Measurements from ENCODE around the gene ZNF593OS.

Gene ZNF593OS

DNA sequence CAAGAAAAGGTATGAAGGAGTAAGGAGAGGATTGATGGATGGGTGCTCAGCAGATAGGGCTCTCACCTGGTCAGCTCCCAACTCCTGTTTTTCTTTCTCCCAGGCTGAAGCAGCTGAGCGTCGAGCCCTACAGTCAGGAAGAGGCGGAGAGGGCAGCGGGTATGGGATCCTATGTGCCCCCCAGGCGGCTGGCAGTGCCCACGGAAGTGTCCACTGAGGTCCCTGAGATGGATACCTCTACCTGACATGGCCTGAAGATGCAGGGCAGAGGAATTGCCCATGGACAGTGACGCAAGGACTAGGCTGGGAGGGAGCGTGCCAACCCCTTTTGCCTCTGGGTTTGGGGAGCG is 1.2 kb downstream of the ZNF593OS start:
- TF ChIP-seq, protein P1, sequence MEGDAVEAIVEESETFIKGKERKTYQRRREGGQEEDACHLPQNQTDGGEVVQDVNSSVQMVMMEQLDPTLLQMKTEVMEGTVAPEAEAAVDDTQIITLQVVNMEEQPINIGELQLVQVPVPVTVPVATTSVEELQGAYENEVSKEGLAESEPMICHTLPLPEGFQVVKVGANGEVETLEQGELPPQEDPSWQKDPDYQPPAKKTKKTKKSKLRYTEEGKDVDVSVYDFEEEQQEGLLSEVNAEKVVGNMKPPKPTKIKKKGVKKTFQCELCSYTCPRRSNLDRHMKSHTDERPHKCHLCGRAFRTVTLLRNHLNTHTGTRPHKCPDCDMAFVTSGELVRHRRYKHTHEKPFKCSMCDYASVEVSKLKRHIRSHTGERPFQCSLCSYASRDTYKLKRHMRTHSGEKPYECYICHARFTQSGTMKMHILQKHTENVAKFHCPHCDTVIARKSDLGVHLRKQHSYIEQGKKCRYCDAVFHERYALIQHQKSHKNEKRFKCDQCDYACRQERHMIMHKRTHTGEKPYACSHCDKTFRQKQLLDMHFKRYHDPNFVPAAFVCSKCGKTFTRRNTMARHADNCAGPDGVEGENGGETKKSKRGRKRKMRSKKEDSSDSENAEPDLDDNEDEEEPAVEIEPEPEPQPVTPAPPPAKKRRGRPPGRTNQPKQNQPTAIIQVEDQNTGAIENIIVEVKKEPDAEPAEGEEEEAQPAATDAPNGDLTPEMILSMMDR (IDR thresholded peaks at IDR 0.05; ENCODE audit: poor library complexity, severe bottlenecking), result no peak
- Histone ChIP-seq H3K27ac (ENCODE audit: poor library complexity, severe bottlenecking) (peak overlapping the region; percentile 8), H3K4me3 (ENCODE audit: severe bottlenecking) (peak overlapping the region; percentile 72), H3K36me3 (ENCODE audit: low read depth) (no peaks in the 10 kb centered on the region), H3K9me3 (ENCODE audit: severe bottlenecking) (no peaks in the 10 kb centered on the region), H3K4me1 (ENCODE audit: insufficient read depth, poor library complexity, severe bottlenecking) (no peaks in the 10 kb centered on the region), H3K27me3 (ENCODE audit: insufficient read depth, poor library complexity, severe bottlenecking) (no peaks in the 10 kb centered on the region)
- no peak for DNase-seq (ENCODE audit: low spot score)
- ATAC-seq (ENCODE audit: low read depth), result 0 out of 3 replicates have a peak, but pooled peaks have one; percentile 2

DNA sequence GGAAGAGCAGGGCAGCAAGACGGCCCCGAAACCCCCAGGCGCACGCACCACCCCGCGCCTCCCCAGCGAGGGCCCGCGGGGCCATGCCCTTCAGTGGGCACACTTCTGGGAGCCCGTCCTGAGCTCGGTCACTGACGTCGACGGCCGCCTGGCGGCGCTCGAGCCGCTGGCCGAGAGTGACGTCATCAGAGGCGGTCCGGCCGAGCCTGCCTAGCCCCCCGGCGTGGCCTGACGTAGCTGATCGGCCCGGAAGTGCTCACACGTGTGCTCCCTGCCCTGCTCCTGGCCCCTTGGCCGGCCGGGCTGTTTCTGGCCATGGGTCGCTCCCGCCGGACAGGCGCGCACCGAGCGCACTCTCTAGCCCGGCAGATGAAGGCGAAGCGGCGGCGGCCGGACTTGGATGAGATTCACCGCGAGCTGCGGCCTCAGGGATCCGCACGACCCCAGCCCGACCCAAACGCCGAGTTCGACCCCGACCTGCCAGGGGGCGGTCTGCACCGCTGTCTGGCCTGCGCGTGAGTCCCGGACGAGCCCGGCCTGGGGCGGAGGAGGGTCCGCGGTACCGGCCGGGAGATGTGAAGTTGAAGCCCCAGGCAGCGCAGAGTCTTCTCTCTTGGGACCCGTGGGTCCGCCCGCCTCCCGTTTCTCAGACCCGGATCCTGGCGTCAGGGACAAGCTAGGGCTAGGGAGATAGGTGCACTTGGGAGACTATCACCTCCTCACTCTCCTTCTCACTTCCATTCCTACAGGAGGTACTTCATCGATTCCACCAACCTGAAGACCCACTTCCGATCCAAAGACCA is 1.8 kb downstream of the ZNF593OS start, which contains the start of gene ZNF593:
Gene ZNF593 (plus strand): TSS at position 240 of the 803 bp plus-strand sequence. CDS start 76 bp downstream, at position 316.
- H3K36me3 ChIP-seq (ENCODE audit: low read depth), result no peaks in the 10 kb centered on the region
- TF ChIP-seq, protein P1 (IDR thresholded peaks at IDR 0.05; ENCODE audit: poor library complexity, severe bottlenecking), result peak; percentile 95
- peak; percentile 88 for ATAC-seq (ENCODE audit: low read depth)
- no peaks in the 10 kb centered on the region for H3K27me3 ChIP-seq (ENCODE audit: insufficient read depth, poor library complexity, severe bottlenecking)
- H3K27ac ChIP-seq (ENCODE audit: poor library complexity, severe bottlenecking), result peak within 1 kb of the TSS; percentile 8
- DNase-seq (ENCODE audit: low spot score), result peak; percentile 89
- no peaks in the 10 kb centered on the region for H3K9me3 ChIP-seq (ENCODE audit: severe bottlenecking)
- H3K4me3 ChIP-seq (ENCODE audit: severe bottlenecking), result peak within 1 kb of the TSS; percentile 72
- no peaks in the 10 kb centered on the region for H3K4me1 ChIP-seq (ENCODE audit: insufficient read depth, poor library complexity, severe bottlenecking)

DNA sequence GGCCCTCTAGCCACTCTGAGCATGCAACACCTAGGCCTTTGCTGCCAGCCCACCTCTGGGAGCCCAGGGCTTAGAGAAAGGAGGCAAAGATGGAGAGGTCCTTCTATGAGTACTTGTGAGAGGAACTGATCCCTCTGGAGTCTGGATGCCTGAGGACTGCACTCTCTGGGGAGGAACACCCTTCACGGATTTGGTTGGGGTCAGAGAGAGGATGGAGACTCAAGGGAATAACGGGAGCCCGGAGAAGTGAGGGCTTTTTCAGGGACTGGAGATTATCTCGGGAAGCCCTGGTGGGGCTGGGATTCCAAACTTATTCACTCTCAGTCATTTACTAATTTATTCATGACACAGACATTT is 2.5 kb downstream of the ZNF593OS start:
- Histone ChIP-seq H3K9me3 (ENCODE audit: severe bottlenecking) (no peaks in the 10 kb centered on the region), H3K36me3 (ENCODE audit: low read depth) (no peaks in the 10 kb centered on the region), H3K27me3 (ENCODE audit: insufficient read depth, poor library complexity, severe bottlenecking) (no peaks in the 10 kb centered on the region), H3K4me3 (ENCODE audit: severe bottlenecking) (peak overlapping the region; percentile 72), H3K4me1 (ENCODE audit: insufficient read depth, poor library complexity, severe bottlenecking) (no peaks in the 10 kb centered on the region), H3K27ac (ENCODE audit: poor library complexity, severe bottlenecking) (no peak overlapping the region)
- ATAC-seq (ENCODE audit: low read depth) (no peak), DNase-seq (ENCODE audit: low spot score) (no peak)
- TF ChIP-seq, protein P1 (IDR thresholded peaks at IDR 0.05; ENCODE audit: poor library complexity, severe bottlenecking), result no peak

DNA sequence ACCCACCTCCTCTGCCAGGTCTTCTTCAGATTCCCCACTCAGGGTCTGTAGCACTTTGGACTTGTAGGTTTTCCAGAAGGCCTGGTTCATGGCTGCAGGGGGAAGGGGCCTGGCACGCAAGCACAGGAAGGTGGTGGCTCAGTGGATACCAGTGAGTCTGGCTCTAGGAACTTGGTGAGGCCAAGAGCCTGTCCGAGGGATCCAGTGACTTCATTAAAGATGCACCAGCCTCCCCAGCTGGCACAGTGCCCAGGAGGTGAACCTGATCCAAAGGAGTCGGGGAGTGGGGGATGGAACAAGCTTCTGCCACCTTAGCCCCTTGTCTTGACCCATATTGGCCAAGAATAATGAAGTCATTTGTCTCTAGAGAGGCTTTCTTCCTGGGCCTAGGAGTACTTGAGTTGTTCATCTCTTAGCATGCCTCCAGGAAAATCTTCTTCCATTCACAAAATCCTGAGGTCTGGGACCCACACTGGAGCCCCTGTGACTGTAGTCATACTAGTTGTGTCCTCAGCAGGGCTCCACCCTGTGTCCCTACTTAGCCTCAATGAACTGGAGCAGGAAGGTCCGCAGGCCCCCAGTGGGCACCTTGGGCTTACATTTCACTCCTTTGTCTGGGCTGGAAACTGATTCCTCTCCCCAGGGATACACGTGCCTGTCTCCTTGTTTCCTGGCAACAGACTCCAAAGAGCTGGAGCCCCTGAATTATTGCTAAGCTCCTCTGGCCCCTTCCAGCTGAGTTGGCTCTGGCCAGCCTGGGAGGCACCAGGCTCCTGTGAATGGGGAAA is 3.0 kb downstream of the ZNF593OS start, which contains the start of gene C1orf232:
Gene C1orf232 (minus strand): TSS at position 554 of the 788 bp plus-strand sequence. CDS start 464 bp downstream, at position 90.
- DNase-seq (ENCODE audit: low spot score) (no peak), ATAC-seq (ENCODE audit: low read depth) (no peak)
- Histone ChIP-seq H3K9me3 (ENCODE audit: severe bottlenecking) (no peaks in the 10 kb centered on the region), H3K36me3 (ENCODE audit: low read depth) (no peaks in the 10 kb centered on the region), H3K4me3 (ENCODE audit: severe bottlenecking) (peak within 1 kb of the TSS; percentile 72), H3K27me3 (ENCODE audit: insufficient read depth, poor library complexity, severe bottlenecking) (no peaks in the 10 kb centered on the region), H3K4me1 (ENCODE audit: insufficient read depth, poor library complexity, severe bottlenecking) (no peaks in the 10 kb centered on the region), H3K27ac (ENCODE audit: poor library complexity, severe bottlenecking) (peak within 1 kb of the TSS; percentile 8)
- TF ChIP-seq, protein P1 (IDR thresholded peaks at IDR 0.05; ENCODE audit: poor library complexity, severe bottlenecking), result no peak

Measured in RWPE2 (cell line).